GM23338 (cell line): ENCODE data around the gene PIGN.

Source experiments
- CREB1 ChIP-seq: fragments of 250-450 bp; sonication (Bioruptor Pico); IDR thresholded peaks from 2 replicates; pipeline ENCODE4 v1.5.0; 2020; ENCODE audit warnings: low read depth, mild to moderate bottlenecking, moderate library complexity
- CTCF ChIP-seq, 2 experiments: fragments of 200-600 bp in 1 of 2; sonication (generic) in 1 of 2; conservative IDR thresholded peaks; 2 replicates each; pipeline versions ENCODE4 v1.5.1 to v1.6.1; 2016 to 2017; ENCODE audit warnings: antibody characterized with exemption in 2 of 2, low read depth in 2 of 2, mild to moderate bottlenecking in 2 of 2, moderate library complexity in 1 of 2
- ETS1 ChIP-seq: IDR thresholded peaks from 2 replicates; pipeline ENCODE4 v1.6.1; 2016; ENCODE audit warnings: antibody characterized with exemption
- EZH2 ChIP-seq: fragments of 200-600 bp; sonication (generic); IDR thresholded peaks from one replicate; pipeline ENCODE4 v1.8.0; 2017; ENCODE audit warnings: antibody characterized with exemption, mild to moderate bottlenecking, low read depth; ENCODE audit not compliant: unreplicated experiment
- EZH2phosphoT487 ChIP-seq: fragments of 200-600 bp; sonication (generic); IDR thresholded peaks from one replicate; pipeline ENCODE4 v1.8.1; 2018; ENCODE audit warnings: antibody characterized with exemption; ENCODE audit not compliant: unreplicated experiment
- JUNB ChIP-seq: IDR thresholded peaks from one replicate; pipeline ENCODE4 v1.6.1; 2016; ENCODE audit warnings: antibody characterized with exemption; ENCODE audit not compliant: unreplicated experiment
- NANOG ChIP-seq: IDR thresholded peaks from 2 replicates; pipeline ENCODE4 v1.6.1; 2016; ENCODE audit warnings: antibody characterized with exemption, borderline replicate concordance
- POLR2AphosphoS5 ChIP-seq: IDR thresholded peaks from 2 replicates; pipeline ENCODE4 v1.6.1; 2016; ENCODE audit warnings: antibody characterized with exemption, low read depth
- REST ChIP-seq: IDR thresholded peaks from one replicate; pipeline ENCODE4 v1.6.1; 2018; ENCODE audit warnings: antibody characterized with exemption; ENCODE audit not compliant: unreplicated experiment
- STAT1 ChIP-seq: IDR thresholded peaks from one replicate; pipeline ENCODE4 v1.6.1; 2016; ENCODE audit warnings: antibody characterized with exemption; ENCODE audit not compliant: unreplicated experiment

DNA sequence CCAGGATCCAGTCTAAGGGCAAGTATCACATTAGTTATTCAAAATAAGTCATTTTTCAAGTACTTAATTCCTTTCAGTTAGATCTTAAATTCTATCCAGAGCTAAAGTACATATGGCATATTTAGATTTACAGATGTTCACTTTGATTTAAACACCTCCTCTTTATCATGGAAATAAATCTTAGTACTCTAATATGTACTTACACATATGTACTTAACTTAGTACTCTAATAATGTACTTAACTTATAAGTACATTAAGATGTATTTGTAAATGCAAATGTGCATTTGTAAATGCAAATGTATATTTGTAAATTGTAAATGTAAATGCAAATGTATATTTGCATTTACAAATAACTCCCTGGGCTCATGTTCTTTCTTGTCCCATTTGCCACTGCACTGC is 14.6 kb downstream of the PIGN start:
- no peak for TF ChIP-seq CREB1 (CRISPR knock-in tag)
- no peak for TF ChIP-seq CTCF (conservative IDR thresholded peaks at IDR 0.05; ENCODE audit: low read depth in 2 of 2)
- TF ChIP-seq POLR2AphosphoS5: no peak
- TF ChIP-seq JUNB: no peak
- TF ChIP-seq ETS1: no peak
- TF ChIP-seq STAT1: no peak
- TF ChIP-seq NANOG: no peak
- TF ChIP-seq EZH2phosphoT487: no peak
- no peak for TF ChIP-seq EZH2
- TF ChIP-seq REST: no peak
